Ascending aorta (tissue), 2 donors: ENCODE measurements around the gene LARP4. TPM values are rescaled to one million over a fixed set of nuclear protein-coding genes. Genes with fewer than 3 reads are reported as not detected.
A peak's percentile ranks its signal among the peaks of the same experiment; 100 is the strongest.
"Not testable (repeated sequence)": the region's sequence is repeated elsewhere in the genome, so short reads cannot be mapped to it uniquely, and the experiment has no call there.

Experiments used
- DNase-seq, 2 donors: peaks; one replicate each; pipeline ENCODE4 v3.0.0-alpha.2; 2019; ENCODE audit warnings: low spot score in 2 of 2
- H3K27ac ChIP-seq, 2 donors: fragments of 200-600 bp; sonication (generic); one replicate each; pipeline ENCODE4 v1.5.1; 2016 to 2017; ENCODE audit warnings: mild to moderate bottlenecking in 1 of 2
- H3K27me3 ChIP-seq: fragments of 200-600 bp; sonication (generic); one replicate; pipeline ENCODE4 v1.5.1; 2017
- H3K36me3 ChIP-seq, 2 donors: fragments of 200-600 bp; sonication (generic); one replicate each; pipeline ENCODE4 v1.5.1; 2016
- H3K4me1 ChIP-seq, 2 donors: fragments of 200-600 bp; sonication (generic); one replicate each; pipeline ENCODE4 v1.5.1; 2016 to 2017; ENCODE audit warnings: mild to moderate bottlenecking in 1 of 2
- H3K4me3 ChIP-seq, 2 donors: fragments of 200-600 bp; sonication (generic); one replicate each; pipeline ENCODE4 v1.5.1; 2016 to 2017; ENCODE audit warnings: mild to moderate bottlenecking in 1 of 2
- H3K9me3 ChIP-seq, 2 donors: fragments of 200-600 bp; sonication (generic); one replicate each; pipeline ENCODE4 v1.5.1; 2016
- CTCF ChIP-seq, 3 experiments: fragments of 200-600 bp in 2 of 3; fragments of 450-650 bp in 1 of 3; sonication (generic) in 2 of 3; IDR thresholded peaks; one replicate each; pipeline ENCODE4 v1.5.1; 2016 to 2019; ENCODE audit warnings: antibody characterized with exemption in 3 of 3, mild to moderate bottlenecking in 1 of 3, moderate library complexity in 1 of 3
- intact Hi-C: fragments of 100-400 bp; cut with DNase I; formaldehyde crosslinking; loops from one replicate; pipeline ENCODE4 v1.15.1; 2023
- total RNA-seq: library from RNA; depleted of rRNA; stranded (reverse); fragments of >200 nt; gene quantifications from one replicate; pipeline ENCODE4 v1.1.0, GENCODE V29; 2016

LARP4 gene
- total RNA-seq, 1 donor from 2014 or later: 45.7 TPM

GRCh38 chr12:50380761-50381325 lies 19.8 kb upstream of the LARP4 start:
- Histone ChIP-seq H3K27ac (no peak overlapping the region), H3K36me3 (no peaks in the 10 kb centered on the region), H3K4me1 (no peaks in the 10 kb centered on the region), H3K27me3 (no peaks in the 10 kb centered on the region), H3K4me3 (no peak overlapping the region), H3K9me3 (no peaks in the 10 kb centered on the region)
- no peak for DNase-seq
- no peak for TF ChIP-seq CTCF (IDR thresholded peaks at IDR 0.05)
- intact Hi-C loops: no loop called here

DNA sequence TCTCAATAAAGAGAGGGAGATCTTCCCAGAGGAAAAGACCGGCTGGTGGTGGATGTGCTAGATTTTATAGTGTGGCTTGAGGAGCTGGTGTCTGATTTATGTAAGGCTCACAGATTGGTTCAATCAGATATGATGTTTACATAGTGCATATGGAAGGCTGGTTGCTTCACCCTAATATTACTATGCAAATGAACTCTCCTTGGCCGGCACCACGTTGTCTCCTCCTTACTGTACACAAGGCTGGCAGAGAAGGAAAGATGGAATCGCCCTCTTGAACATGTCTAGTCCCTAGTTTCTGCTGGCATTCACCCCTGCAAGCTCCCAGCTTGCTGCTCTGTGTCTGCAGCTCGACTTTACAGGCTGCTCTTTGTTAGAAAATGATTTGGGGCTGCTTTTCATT lies 13.2 kb upstream of the LARP4 start:
- Histone ChIP-seq H3K36me3 (no peaks in the 10 kb centered on the region), H3K27ac (no peak overlapping the region), H3K4me3 (no peak overlapping the region), H3K27me3 (no peaks in the 10 kb centered on the region), H3K9me3 (no peaks in the 10 kb centered on the region), H3K4me1 (peaks cover 0 to 3% of the 10 kb centered on the region in 2 donors)
- TF ChIP-seq CTCF (IDR thresholded peaks at IDR 0.05): no peak
- intact Hi-C loops: no loop called here
- no peak for DNase-seq

DNA sequence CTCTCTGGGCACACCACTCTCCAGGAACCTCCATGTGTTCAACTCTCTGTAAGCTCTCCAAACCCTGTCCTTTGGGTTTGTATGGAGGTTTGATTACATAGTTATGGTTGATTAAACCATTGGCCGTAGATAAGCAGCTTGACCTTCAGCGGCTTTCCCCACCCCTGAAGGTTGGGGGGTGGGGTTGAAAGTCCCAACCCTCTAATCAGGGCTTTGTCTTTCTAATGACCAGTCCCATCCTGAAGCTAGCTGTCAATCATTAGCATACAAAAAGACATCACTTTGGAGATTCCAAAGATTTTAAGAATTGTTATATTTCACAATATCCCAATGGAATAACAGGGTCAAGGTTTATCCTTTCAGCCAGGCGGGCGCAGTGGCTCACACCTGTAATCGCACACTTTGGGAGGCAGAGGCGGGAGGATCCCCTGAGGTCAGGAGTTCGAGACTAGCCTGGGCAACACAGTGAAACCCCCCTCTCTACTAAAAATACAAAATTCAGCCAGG lies 12.7 kb upstream of the LARP4 start:
- Histone ChIP-seq H3K27me3 (no peaks in the 10 kb centered on the region), H3K4me1 (peaks cover 0 to 3% of the 10 kb centered on the region in 2 donors), H3K4me3 (no peak overlapping the region), H3K36me3 (no peaks in the 10 kb centered on the region), H3K27ac (no peak overlapping the region), H3K9me3 (no peaks in the 10 kb centered on the region)
- DNase-seq: no peak
- TF ChIP-seq CTCF (IDR thresholded peaks at IDR 0.05): no peak
- intact Hi-C loops: no loop called here

GRCh38 chr12:50388793-50389192 lies 11.9 kb upstream of the LARP4 start:
- intact Hi-C loops, DNase-seq, H3K27me3 ChIP-seq, H3K4me3 ChIP-seq, H3K36me3 ChIP-seq, H3K4me1 ChIP-seq, H3K27ac ChIP-seq, H3K9me3 ChIP-seq: not testable (repeated sequence)

- Histone ChIP-seq H3K4me3 (no peak overlapping the region), H3K27ac (peak overlapping the region; percentile 0 to 34), H3K27me3 (no peaks in the 10 kb centered on the region), H3K36me3 (no peaks in the 10 kb centered on the region), H3K4me1 (peaks cover 0 to 3% of the 10 kb centered on the region in 2 donors), H3K9me3 (no peaks in the 10 kb centered on the region)
- no peak for DNase-seq
- no peak for TF ChIP-seq CTCF (IDR thresholded peaks at IDR 0.05)
- intact Hi-C loops: no loop called here
These were observed 10.4 kb upstream of the LARP4 start for GRCh38 chr12:50390316-50390741.

DNA sequence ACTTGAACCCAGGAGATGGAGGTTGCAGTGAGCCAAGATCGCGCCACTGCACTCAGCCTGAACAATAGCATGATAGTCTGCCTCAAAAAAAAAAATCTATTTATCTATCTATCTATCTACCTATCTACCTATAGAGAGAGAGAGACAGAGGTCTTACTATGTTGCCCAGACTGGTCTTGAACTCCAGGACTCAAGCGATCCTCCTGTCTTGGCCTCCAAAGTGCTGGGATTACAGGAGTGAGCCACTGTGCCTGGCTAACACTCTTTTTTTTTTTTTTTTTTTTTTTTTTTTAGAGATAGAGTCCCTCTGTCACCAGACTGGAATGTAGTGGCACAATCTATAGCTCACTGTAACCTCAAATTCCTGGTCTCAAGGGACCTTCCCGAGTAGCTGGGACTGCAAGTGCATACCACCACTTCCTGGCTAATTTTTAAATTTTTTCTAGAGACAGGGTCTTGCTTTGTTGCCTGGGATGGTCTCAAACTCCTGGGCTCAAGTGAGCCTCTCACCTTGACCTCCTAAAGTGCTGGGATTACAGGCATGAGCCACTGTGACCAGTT lies 6.1 kb upstream of the LARP4 start:
- no peaks in the 10 kb centered on the region for H3K27me3 ChIP-seq
- intact Hi-C loops: no loop called here
- DNase-seq: peak in 1 of 2 donors; percentile 13
- no peak overlapping the region for H3K4me3 ChIP-seq
- no peaks in the 10 kb centered on the region for H3K36me3 ChIP-seq
- H3K27ac ChIP-seq: no peak overlapping the region
- H3K9me3 ChIP-seq: no peaks in the 10 kb centered on the region
- H3K4me1 ChIP-seq: peaks cover 0 to 3% of the 10 kb centered on the region in 2 donors
- no peak for TF ChIP-seq CTCF (IDR thresholded peaks at IDR 0.05)
